GM12892 (cell line): ENCODE measurements around the gene UFL1. TPM values are rescaled to one million over a fixed set of nuclear protein-coding genes. Genes with fewer than 3 reads are reported as not detected.
"Not testable (repeated sequence)": the region's sequence is repeated elsewhere in the genome, so short reads cannot be mapped to it uniquely, and the experiment has no call there.

Experiments used
- DNase-seq: peaks from one replicate; pipeline ENCODE4 v3.0.0; 2011; ENCODE audit not compliant: insufficient read length
- FAIRE-seq: peaks from 2 replicates; lab custom pipeline; 2011; peaks lifted over from hg19 to GRCh38; lab: Jason Lieb, UNC
- POLR2A ChIP-seq: IDR thresholded peaks from 2 replicates; pipeline ENCODE4 v1.6.1; 2011; ENCODE audit warnings: low read depth, low read length, control low read depth
- POLR2AphosphoS5 ChIP-seq: IDR thresholded peaks from 2 replicates; pipeline ENCODE4 v1.6.1; 2011; ENCODE audit warnings: low read depth, low read length, control low read depth
- TAF1 ChIP-seq: IDR thresholded peaks from 2 replicates; pipeline ENCODE4 v1.6.1; 2011; ENCODE audit warnings: low read depth, mild to moderate bottlenecking, control low read depth, low read length, borderline replicate concordance
- polyA plus RNA-seq: library from polyadenylated mRNA; unstranded; fragments of >200 nt; gene quantifications from one replicate; pipeline ENCODE4 v1.2.1, GENCODE V29; 2012; ENCODE audit warnings: missing spikeins, inconsistent platforms; ENCODE audit not compliant: missing spikeins

Gene UFL1
- polyA plus RNA-seq = 19.5 TPM

- peak; percentile 93 for TF ChIP-seq TAF1
- peak; percentile 99 for TF ChIP-seq POLR2A
- TF ChIP-seq POLR2AphosphoS5 = peak; percentile 98
- DNase-seq (peak; percentile 48), FAIRE-seq (peak; percentile 99)
Measured at GRCh38 chr6:96521644-96522464, at the start of gene UFL1. Gene UFL1, plus strand, starts transcription at chr6:96521806. Its CDS starts 68 bp downstream, at chr6:96521874.

GRCh38 chr6:96472291-96472690, 49.3 kb upstream of the UFL1 start:
- not testable (repeated sequence) for DNase-seq, FAIRE-seq

GRCh38 chr6:96478695-96479094, 42.9 kb upstream of the UFL1 start:
- FAIRE-seq (no peak), DNase-seq (no peak)
- TF ChIP-seq TAF1 = no peak

- no peak for TF ChIP-seq POLR2AphosphoS5
- no peak for TF ChIP-seq TAF1
- TF ChIP-seq POLR2A = no peak
- DNase-seq (no peak), FAIRE-seq (no peak)
Measured at GRCh38 chr6:96491926-96492325, 29.7 kb upstream of the UFL1 start.

- TF ChIP-seq POLR2AphosphoS5 = no peak
- no peak for TF ChIP-seq TAF1
- TF ChIP-seq POLR2A = no peak
- DNase-seq = no peak
- FAIRE-seq = no peak
Measured at GRCh38 chr6:96499781-96500180, 21.8 kb upstream of the UFL1 start.

GRCh38 chr6:96502915-96503314, 18.7 kb upstream of the UFL1 start:
- DNase-seq (no peak), FAIRE-seq (no peak)
- no peak for TF ChIP-seq TAF1

- FAIRE-seq (no peak), DNase-seq (no peak)
- TF ChIP-seq TAF1 (no peak), POLR2AphosphoS5 (no peak), POLR2A (no peak)
Measured at GRCh38 chr6:96505363-96505762, 16.2 kb upstream of the UFL1 start.

GRCh38 chr6:96509281-96509680, 12.3 kb upstream of the UFL1 start:
- FAIRE-seq (no peak), DNase-seq (no peak)
- TF ChIP-seq POLR2A = no peak
- TF ChIP-seq TAF1 = no peak
- no peak for TF ChIP-seq POLR2AphosphoS5

GRCh38 chr6:96520171-96521115, 1.2 kb upstream of the UFL1 start:
- TF ChIP-seq TAF1 (no peak), POLR2A (no peak), POLR2AphosphoS5 (no peak)
- DNase-seq (no peak), FAIRE-seq (no peak)

GRCh38 chr6:96521306-96521643, 331 bp upstream of the UFL1 start:
- TF ChIP-seq TAF1 (no peak), POLR2A (no peak), POLR2AphosphoS5 (no peak)
- FAIRE-seq (no peak), DNase-seq (no peak)

- FAIRE-seq = no peak
- no peak for DNase-seq
Measured at GRCh38 chr6:96522465-96523009, 931 bp downstream of the UFL1 start.

GRCh38 chr6:96528193-96528592, 6.6 kb downstream of the UFL1 start:
- TF ChIP-seq POLR2A (no peak), POLR2AphosphoS5 (no peak), TAF1 (no peak)
- FAIRE-seq (no peak), DNase-seq (no peak)

More at GRCh38 chr6:96522465-96523009, 931 bp downstream of the UFL1 start:
- TF ChIP-seq POLR2A (no peak), POLR2AphosphoS5 (no peak), TAF1 (no peak)
